ENCODE data around the gene TRAP1. TPM values are rescaled to one million over a fixed set of nuclear protein-coding genes. Genes with fewer than 3 reads are reported as not detected.
"Not testable (repeated sequence)": the region's sequence is repeated elsewhere in the genome, so short reads cannot be mapped to it uniquely, and the experiment has no call there.

Gene TRAP1
- total RNA-seq, 1 donor from 2014 or later, result 111 TPM

DNA sequence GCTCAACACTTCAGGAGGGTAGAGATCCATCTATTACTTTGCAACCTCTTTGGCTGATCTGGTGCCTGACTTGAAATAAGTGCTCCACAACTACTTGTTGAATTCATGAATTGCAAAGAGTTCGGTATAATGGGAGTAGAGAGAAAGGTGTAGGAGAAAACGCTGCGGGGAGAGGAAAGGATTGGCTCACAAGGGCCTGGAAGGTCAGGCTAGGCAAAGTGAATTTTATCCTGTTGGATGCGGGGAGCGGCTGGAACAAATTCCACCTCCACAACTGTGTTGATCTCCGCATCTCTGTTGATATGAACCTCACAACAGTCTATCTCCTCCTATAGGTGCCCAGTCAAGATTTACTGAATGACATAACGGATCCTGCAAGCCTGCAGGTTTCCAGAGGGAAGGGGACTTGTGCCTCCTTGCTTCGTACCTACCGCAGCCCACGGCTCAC lies 106.6 kb downstream of the TRAP1 start:
- peak overlapping the region; percentile 86 for H3K27ac ChIP-seq
- intact Hi-C loops (cut with DNase I), result no loop called here
- DNase-seq (ENCODE audit: extremely low spot score in 2 of 2), result no peak
- H3K4me3 ChIP-seq, result peak overlapping the region; percentile 85 to 100
- no peaks in the 10 kb centered on the region for H3K36me3 ChIP-seq
- H3K9me3 ChIP-seq, result no peaks in the 10 kb centered on the region
- H3K4me1 ChIP-seq, result peaks cover 32% of the 10 kb centered on the region
- no peaks in the 10 kb centered on the region for H3K27me3 ChIP-seq
- no peak for TF ChIP-seq POLR2A (IDR thresholded peaks at IDR 0.05)
- no peak for TF ChIP-seq POLR2AphosphoS5 (IDR thresholded peaks at IDR 0.05; ENCODE audit: insufficient read depth in 1 of 2, low read depth in 1 of 2)
- TF ChIP-seq, protein P1, sequence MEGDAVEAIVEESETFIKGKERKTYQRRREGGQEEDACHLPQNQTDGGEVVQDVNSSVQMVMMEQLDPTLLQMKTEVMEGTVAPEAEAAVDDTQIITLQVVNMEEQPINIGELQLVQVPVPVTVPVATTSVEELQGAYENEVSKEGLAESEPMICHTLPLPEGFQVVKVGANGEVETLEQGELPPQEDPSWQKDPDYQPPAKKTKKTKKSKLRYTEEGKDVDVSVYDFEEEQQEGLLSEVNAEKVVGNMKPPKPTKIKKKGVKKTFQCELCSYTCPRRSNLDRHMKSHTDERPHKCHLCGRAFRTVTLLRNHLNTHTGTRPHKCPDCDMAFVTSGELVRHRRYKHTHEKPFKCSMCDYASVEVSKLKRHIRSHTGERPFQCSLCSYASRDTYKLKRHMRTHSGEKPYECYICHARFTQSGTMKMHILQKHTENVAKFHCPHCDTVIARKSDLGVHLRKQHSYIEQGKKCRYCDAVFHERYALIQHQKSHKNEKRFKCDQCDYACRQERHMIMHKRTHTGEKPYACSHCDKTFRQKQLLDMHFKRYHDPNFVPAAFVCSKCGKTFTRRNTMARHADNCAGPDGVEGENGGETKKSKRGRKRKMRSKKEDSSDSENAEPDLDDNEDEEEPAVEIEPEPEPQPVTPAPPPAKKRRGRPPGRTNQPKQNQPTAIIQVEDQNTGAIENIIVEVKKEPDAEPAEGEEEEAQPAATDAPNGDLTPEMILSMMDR (IDR thresholded peaks at IDR 0.05), result no peak

DNA sequence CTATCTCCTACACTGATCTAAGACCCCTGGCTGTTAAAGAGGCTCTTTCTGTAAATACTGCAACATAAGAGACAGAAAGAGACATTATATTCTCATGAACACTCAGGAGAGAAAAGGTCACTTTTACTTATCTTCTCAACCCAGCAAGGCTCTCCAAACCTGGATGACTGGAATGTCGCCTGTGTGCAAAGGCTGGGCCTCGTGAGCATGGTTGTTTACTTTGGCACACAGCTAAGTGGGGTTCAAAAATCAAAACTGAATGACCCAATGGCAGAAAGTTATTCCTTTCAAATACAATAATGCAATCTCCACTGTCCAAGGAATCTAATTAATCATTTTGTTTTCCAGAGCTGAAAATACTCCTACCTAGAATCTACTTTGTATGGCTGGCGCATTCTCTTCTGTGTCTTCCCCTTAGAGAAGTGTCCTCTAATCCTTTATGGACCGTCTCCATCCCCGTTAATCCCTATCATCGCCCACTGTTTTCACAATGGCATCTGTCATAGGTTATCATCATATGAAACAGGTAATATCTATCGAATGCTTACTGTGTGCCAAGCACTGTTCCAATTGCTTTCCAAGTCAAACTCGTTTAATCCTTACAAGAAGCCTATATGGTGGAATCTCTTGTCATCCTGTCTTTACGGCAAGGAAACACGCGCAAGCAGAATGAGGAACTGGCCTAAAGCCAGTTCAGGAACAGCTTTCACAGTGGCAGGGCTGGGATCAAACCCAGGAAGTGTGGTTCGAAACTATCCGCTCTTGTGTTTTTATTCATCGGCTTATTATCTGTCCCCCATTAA lies 107.2 kb downstream of the TRAP1 start:
- intact Hi-C loops (cut with DNase I), result no loop called here
- TF ChIP-seq POLR2A (IDR thresholded peaks at IDR 0.05), result no peak
- TF ChIP-seq, protein P1 (IDR thresholded peaks at IDR 0.05), result no peak
- TF ChIP-seq POLR2AphosphoS5 (IDR thresholded peaks at IDR 0.05; ENCODE audit: insufficient read depth in 1 of 2, low read depth in 1 of 2), result no peak

GRCh38 chr16:3608976-3609375 lies 108.3 kb downstream of the TRAP1 start:
- H3K4me3 ChIP-seq; H3K27me3 ChIP-seq; H3K27ac ChIP-seq; intact Hi-C loops (cut with DNase I); H3K9me3 ChIP-seq; DNase-seq (ENCODE audit: extremely low spot score in 2 of 2); H3K36me3 ChIP-seq: not testable (repeated sequence)
- H3K4me1 ChIP-seq, result peaks cover 32% of the 10 kb centered on the region

More for the DNA sequence above, 107.2 kb downstream of the TRAP1 start:
- Histone ChIP-seq H3K4me1 (peaks cover 32% of the 10 kb centered on the region), H3K36me3 (no peaks in the 10 kb centered on the region), H3K9me3 (no peaks in the 10 kb centered on the region), H3K4me3 (peak overlapping the region in 1 of 2 donors; percentile 100), H3K27me3 (no peaks in the 10 kb centered on the region), H3K27ac (no peak overlapping the region)
- no peak for DNase-seq (ENCODE audit: extremely low spot score in 2 of 2)

DNA sequence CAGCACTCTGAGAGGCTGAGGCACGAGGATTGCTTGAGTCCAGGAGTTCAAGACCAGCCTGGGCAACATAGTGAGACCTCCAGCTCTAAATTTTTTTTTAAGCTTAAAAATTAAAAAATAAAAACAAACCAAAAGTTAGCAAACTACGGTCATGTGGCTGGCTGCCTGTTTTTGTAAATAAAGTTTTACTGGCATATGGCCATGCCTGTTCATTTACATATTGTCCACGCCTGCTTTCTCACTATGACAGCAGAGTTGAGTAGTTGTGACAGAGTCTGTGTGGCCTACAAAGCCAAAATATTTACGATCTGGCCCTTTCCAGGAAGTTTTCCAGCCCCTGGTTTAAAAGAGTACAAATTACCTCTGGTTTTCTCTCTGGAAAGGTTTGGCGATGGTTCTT lies 109.3 kb downstream of the TRAP1 start:
- Histone ChIP-seq H3K27ac (no peak overlapping the region), H3K4me3 (no peak overlapping the region), H3K36me3 (peaks cover 0 to 9% of the 10 kb centered on the region in 2 donors), H3K9me3 (no peaks in the 10 kb centered on the region), H3K27me3 (no peaks in the 10 kb centered on the region), H3K4me1 (peaks cover 27% of the 10 kb centered on the region)
- intact Hi-C loops (cut with DNase I), result no loop called here
- no peak for TF ChIP-seq POLR2AphosphoS5 (IDR thresholded peaks at IDR 0.05; ENCODE audit: insufficient read depth in 1 of 2, low read depth in 1 of 2)
- TF ChIP-seq POLR2A (IDR thresholded peaks at IDR 0.05), result no peak
- TF ChIP-seq, protein P1 (IDR thresholded peaks at IDR 0.05), result no peak
- no peak for DNase-seq (ENCODE audit: extremely low spot score in 2 of 2)

Other genes starting within 250 kb of the TRAP1 start
- not detected for gene C16orf90, start 222.0 kb downstream of the TRAP1 start, total RNA-seq
- 22.8 TPM for gene CLUAP1, start 216.5 kb downstream of the TRAP1 start, total RNA-seq
- gene NLRC3, start 140.1 kb downstream of the TRAP1 start, total RNA-seq, result 12.5 TPM
- 3.9 TPM for gene SLX4, start 105.9 kb downstream of the TRAP1 start, total RNA-seq
- gene DNASE1, start 62.8 kb downstream of the TRAP1 start, total RNA-seq, result 50.3 TPM
- gene CREBBP, start 163.2 kb upstream of the TRAP1 start, total RNA-seq, result 102 TPM

Data from vagina (tissue), 2 donors.